ENCODE measurements around the gene GUSB. TPM values are rescaled to one million over a fixed set of nuclear protein-coding genes. Genes with fewer than 3 reads are reported as not detected.

GUSB gene
- total RNA-seq, 2 experiments from 2014 or later, result 49.5 to 50.9 TPM

DNA sequence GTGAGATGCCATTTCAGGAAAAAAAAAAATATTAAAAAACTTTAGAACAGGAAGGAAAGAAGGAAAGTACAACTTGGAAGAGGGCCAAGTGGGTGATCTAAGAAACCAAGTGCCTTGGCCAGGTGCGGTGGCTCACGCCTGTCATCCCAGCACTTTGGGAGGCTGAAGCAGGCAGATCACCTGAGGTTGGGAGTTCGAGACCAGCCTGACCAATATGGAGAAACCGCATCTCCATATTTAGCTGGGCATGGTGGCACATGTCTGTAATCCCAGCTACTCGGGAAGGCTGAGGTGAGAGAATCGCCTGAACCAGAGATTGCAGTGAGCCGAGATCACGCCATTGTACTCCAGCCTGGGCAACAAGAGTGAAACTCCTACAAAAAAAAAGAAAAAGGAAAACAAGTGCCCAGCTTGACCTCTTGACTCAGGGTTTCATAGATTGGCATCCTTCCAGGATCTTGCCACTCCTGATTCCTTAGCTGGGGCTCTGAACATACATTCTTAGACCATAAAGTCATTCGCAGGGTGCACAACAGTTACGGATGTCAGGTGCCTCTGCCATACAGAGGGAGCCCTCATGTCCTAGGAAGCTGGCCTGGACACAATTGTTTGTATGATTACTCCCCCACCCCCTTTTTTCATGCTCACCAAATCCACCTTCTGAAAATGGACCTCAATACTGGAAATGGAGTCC, 2.1 kb upstream of the GUSB start:
- intact Hi-C loops (cut with micrococcal nuclease; ENCODE audit: unreplicated experiment), result loop anchor here (2.0 to 5.0 kb wide), 2 partner anchors 93 to 233 kb away; partner anchors contain the start of gene ASL
- ChIA-PET POLR2A (interaction anchor here (0.6 kb wide), 1 partner anchor 180 kb away, joined by 4 read pairs; no protein-coding TSS in a partner anchor), CTCF (ENCODE audit: unreplicated experiment) (no interaction called here)

DNA sequence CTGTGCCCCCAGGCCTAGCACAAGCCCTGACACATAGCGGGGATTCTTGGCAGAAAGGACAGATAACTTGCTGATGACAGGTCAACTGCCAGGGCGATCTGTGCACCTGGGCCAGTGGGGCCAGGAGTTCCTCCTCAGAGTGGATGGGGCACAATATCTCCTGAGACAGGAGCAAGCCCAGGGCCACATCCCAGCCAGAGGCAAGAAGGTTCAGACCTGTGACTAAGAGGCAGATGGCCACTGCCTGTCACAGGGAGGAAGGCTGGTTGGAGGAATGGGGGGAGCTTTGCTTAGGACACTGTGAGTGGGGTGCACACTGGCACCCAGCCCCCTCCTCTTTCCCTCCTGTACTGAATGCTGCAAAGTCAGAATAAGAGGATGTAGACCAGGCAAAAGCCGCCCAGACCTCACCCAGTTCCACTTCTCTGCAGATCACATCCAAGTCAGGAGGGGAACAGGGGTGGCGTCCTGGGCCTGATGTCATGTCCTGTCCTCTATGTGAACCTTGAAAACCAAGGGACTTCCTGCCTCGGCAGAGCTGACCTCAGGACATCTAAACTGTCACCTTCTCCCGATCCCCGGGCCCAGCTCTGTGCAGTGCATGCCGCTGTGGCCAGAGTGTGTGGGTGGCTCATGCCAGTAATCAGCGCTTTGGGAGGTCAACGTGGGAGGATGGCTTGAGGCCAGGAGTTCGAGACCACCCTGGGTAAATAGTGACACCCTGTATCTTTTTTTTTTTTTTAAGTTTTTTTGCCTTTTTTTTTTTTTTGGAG, 1.3 kb downstream of the GUSB start:
- peak overlapping the region; percentile 86 for H3K4me2 ChIP-seq (ENCODE audit: low read length)
- CTCF ChIA-PET (ENCODE audit: unreplicated experiment), result no interaction called here
- no peak for TF ChIP-seq EZH2phosphoT487 (IDR thresholded peaks at IDR 0.05; ENCODE audit: borderline replicate concordance, low read depth, low read length)
- TF ChIP-seq, protein P1, sequence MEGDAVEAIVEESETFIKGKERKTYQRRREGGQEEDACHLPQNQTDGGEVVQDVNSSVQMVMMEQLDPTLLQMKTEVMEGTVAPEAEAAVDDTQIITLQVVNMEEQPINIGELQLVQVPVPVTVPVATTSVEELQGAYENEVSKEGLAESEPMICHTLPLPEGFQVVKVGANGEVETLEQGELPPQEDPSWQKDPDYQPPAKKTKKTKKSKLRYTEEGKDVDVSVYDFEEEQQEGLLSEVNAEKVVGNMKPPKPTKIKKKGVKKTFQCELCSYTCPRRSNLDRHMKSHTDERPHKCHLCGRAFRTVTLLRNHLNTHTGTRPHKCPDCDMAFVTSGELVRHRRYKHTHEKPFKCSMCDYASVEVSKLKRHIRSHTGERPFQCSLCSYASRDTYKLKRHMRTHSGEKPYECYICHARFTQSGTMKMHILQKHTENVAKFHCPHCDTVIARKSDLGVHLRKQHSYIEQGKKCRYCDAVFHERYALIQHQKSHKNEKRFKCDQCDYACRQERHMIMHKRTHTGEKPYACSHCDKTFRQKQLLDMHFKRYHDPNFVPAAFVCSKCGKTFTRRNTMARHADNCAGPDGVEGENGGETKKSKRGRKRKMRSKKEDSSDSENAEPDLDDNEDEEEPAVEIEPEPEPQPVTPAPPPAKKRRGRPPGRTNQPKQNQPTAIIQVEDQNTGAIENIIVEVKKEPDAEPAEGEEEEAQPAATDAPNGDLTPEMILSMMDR (conservative IDR thresholded peaks at IDR 0.05; ENCODE audit: low read length), result no peak
- H3K4me3 ChIP-seq (ENCODE audit: low read depth, low read length, poor library complexity, severe bottlenecking), result peak overlapping the region; percentile 90
- no peaks in the 10 kb centered on the region for H3K9me2 ChIP-seq (ENCODE audit: insufficient read depth, low read length)
- intact Hi-C loops (cut with micrococcal nuclease; ENCODE audit: unreplicated experiment), result loop anchor here (2.0 to 5.0 kb wide), 2 partner anchors 97 to 106 kb away; partner anchors contain the start of gene ASL
- peaks cover 39% of the 10 kb centered on the region for H3K36me3 ChIP-seq (ENCODE audit: insufficient read depth, low read length)
- no peak overlapping the region for H2AFZ ChIP-seq (ENCODE audit: low read length)
- H4K20me1 ChIP-seq (ENCODE audit: insufficient read depth, low read length), result 0 out of 2 replicates have a peak, but pooled peaks cover 3% of the 10 kb centered on the region
- DNase-seq (ENCODE audit: low spot score), result peak; percentile 67
- H3K27ac ChIP-seq (ENCODE audit: low read depth, low read length, poor library complexity, severe bottlenecking), result peak overlapping the region; percentile 54
- peaks cover 19% of the 10 kb centered on the region for H3K79me2 ChIP-seq (ENCODE audit: insufficient read depth, low read depth, low read length)
- BruUV-seq (replicated peaks), result TSS peak; percentile 44
- peaks cover 14% of the 10 kb centered on the region for H3K4me1 ChIP-seq (ENCODE audit: insufficient read depth, low read length, poor library complexity, severe bottlenecking)
- POLR2A ChIA-PET, result interaction anchor here (0.7 to 1.2 kb wide), 4 partner anchors 18 to 516 kb away, joined by 3 to 4 read pairs (median 3); no protein-coding TSS in a partner anchor
- no peaks in the 10 kb centered on the region for H3K9me3 ChIP-seq (ENCODE audit: low read length)

More for the DNA sequence above, 2.1 kb upstream of the GUSB start:
- Histone ChIP-seq H3K4me2 (ENCODE audit: low read length) (no peak overlapping the region), H3K4me1 (ENCODE audit: insufficient read depth, low read length, poor library complexity, severe bottlenecking) (peaks cover 14% of the 10 kb centered on the region), H4K20me1 (ENCODE audit: insufficient read depth, low read length) (0 out of 2 replicates have a peak, but pooled peaks cover 3% of the 10 kb centered on the region), H3K9me3 (ENCODE audit: low read length) (no peaks in the 10 kb centered on the region), H3K79me2 (ENCODE audit: insufficient read depth, low read depth, low read length) (peaks cover 19% of the 10 kb centered on the region), H3K27ac (ENCODE audit: low read depth, low read length, poor library complexity, severe bottlenecking) (no peak overlapping the region), H3K36me3 (ENCODE audit: insufficient read depth, low read length) (peaks cover 12% of the 10 kb centered on the region), H2AFZ (ENCODE audit: low read length) (no peak overlapping the region), H3K9me2 (ENCODE audit: insufficient read depth, low read length) (no peaks in the 10 kb centered on the region), H3K4me3 (ENCODE audit: low read depth, low read length, poor library complexity, severe bottlenecking) (no peak overlapping the region)
- no peak for TF ChIP-seq EZH2phosphoT487 (IDR thresholded peaks at IDR 0.05; ENCODE audit: borderline replicate concordance, low read depth, low read length)
- TF ChIP-seq, protein P1 (conservative IDR thresholded peaks at IDR 0.05; ENCODE audit: low read length), result no peak
- BruUV-seq (replicated peaks), result no TSS peak
- no peak for DNase-seq (ENCODE audit: low spot score)
